ENCODE data around the gene MOCS1.

GRCh38 chr6:39953076-39953618 lies 18.9 kb upstream of the MOCS1 start:
- no peak for TF ChIP-seq CTCF (IDR thresholded peaks at IDR 0.05)
- no peak for TF ChIP-seq POLR2A (IDR thresholded peaks at IDR 0.05)
